ENCODE data around the gene CYGB.
"Not testable (repeated sequence)": the region's sequence is repeated elsewhere in the genome, so short reads cannot be mapped to it uniquely, and the experiment has no call there.

Gene CYGB

GRCh38 chr17:76567634-76568432, 30.3 kb upstream of the CYGB start:
- no peak for TF ChIP-seq CTCF (IDR thresholded peaks at IDR 0.05; ENCODE audit: low read length, missing control alignments)

GRCh38 chr17:76566988-76567431, 29.5 kb upstream of the CYGB start:
- TF ChIP-seq CTCF (IDR thresholded peaks at IDR 0.05; ENCODE audit: low read length, missing control alignments), result no peak
- no peak overlapping the region for H3K4me3 ChIP-seq (replicated peaks; ENCODE audit: low read depth, low read length)
- DNase-seq (ENCODE audit: low read depth), result no peak

More at GRCh38 chr17:76567634-76568432, 30.3 kb upstream of the CYGB start:
- no peak for DNase-seq (ENCODE audit: low read depth)
- H3K4me3 ChIP-seq (replicated peaks; ENCODE audit: low read depth, low read length), result no peak overlapping the region

GRCh38 chr17:76566613-76566943, 29.1 kb upstream of the CYGB start:
- no peak for DNase-seq (ENCODE audit: low read depth)
- H3K4me3 ChIP-seq (replicated peaks; ENCODE audit: low read depth, low read length), result no peak overlapping the region
- TF ChIP-seq CTCF (IDR thresholded peaks at IDR 0.05; ENCODE audit: low read length, missing control alignments), result no peak

- no peak for DNase-seq (ENCODE audit: low read depth)
- H3K4me3 ChIP-seq (replicated peaks; ENCODE audit: low read depth, low read length), result no peak overlapping the region
- no peak for TF ChIP-seq CTCF (IDR thresholded peaks at IDR 0.05; ENCODE audit: low read length, missing control alignments)
Observed at GRCh38 chr17:76565728-76566612, 28.5 kb upstream of the CYGB start.

- H3K4me3 ChIP-seq (replicated peaks; ENCODE audit: low read depth, low read length); DNase-seq (ENCODE audit: low read depth): not testable (repeated sequence)
Observed at GRCh38 chr17:76564991-76565727, 27.6 kb upstream of the CYGB start.

GRCh38 chr17:76563359-76563758, 25.9 kb upstream of the CYGB start:
- not testable (repeated sequence) for DNase-seq (ENCODE audit: low read depth); H3K4me3 ChIP-seq (replicated peaks; ENCODE audit: low read depth, low read length)

- DNase-seq (ENCODE audit: low read depth), result peak; percentile 87
- TF ChIP-seq CTCF (IDR thresholded peaks at IDR 0.05; ENCODE audit: low read length, missing control alignments), result no peak
- no peak overlapping the region for H3K4me3 ChIP-seq (replicated peaks; ENCODE audit: low read depth, low read length)
Observed at GRCh38 chr17:76562734-76563148, 25.2 kb upstream of the CYGB start.
